ENCODE data around the gene EXOSC1. TPM values are rescaled to one million over a fixed set of nuclear protein-coding genes. Genes with fewer than 3 reads are reported as not detected.

The EXOSC1 gene
- total and polyA plus RNA-seq, 2 experiments from 2014 or later, result 34.7 to 51.7 TPM

DNA sequence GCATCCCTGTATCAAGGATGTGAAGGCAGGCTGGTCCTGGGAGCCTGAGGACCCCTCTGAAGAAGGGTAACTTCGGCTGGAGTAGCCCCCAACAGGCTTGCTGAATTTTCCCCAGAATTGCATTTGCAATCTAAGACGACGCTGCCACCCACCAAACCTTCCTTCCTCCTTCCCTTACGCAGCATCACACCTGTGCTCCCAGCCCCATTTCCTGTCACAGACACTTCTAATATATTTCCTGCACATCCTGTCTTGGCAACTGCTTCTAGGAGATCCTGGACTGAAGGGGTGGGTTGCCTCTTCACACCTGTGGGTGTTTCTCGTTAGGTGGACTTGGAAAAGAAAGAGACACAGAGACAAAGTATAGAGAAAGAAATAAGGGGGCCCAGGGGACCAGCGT is 29.2 kb downstream of the EXOSC1 start:
- no peak for DNase-seq (ENCODE audit: low spot score)
- no peaks in the 10 kb centered on the region for H3K9me3 ChIP-seq (ENCODE audit: low read depth)
- no peaks in the 10 kb centered on the region for H3K4me1 ChIP-seq (ENCODE audit: insufficient read depth)
- no peaks in the 10 kb centered on the region for H3K9me2 ChIP-seq (replicated peaks; ENCODE audit: insufficient read depth)
- no peaks in the 10 kb centered on the region for H3K27me3 ChIP-seq
- 87% methylated on average over 6 of the region's 6 CpGs for WGBS (ENCODE audit: low lambda C conversion rate, missing lambda C conversion rate)
- no peaks in the 10 kb centered on the region for H3K36me3 ChIP-seq (replicated peaks; ENCODE audit: insufficient read depth, low read depth)
- no peak overlapping the region for H2AFZ ChIP-seq
- H3K4me3 ChIP-seq, result no peak overlapping the region
- no peak overlapping the region for H3K4me2 ChIP-seq
- H3K27ac ChIP-seq, result no peak overlapping the region
- no peaks in the 10 kb centered on the region for H3K79me2 ChIP-seq
- no peaks in the 10 kb centered on the region for H4K20me1 ChIP-seq (ENCODE audit: insufficient read depth, poor library complexity, severe bottlenecking)
- TF ChIP-seq, protein P1, sequence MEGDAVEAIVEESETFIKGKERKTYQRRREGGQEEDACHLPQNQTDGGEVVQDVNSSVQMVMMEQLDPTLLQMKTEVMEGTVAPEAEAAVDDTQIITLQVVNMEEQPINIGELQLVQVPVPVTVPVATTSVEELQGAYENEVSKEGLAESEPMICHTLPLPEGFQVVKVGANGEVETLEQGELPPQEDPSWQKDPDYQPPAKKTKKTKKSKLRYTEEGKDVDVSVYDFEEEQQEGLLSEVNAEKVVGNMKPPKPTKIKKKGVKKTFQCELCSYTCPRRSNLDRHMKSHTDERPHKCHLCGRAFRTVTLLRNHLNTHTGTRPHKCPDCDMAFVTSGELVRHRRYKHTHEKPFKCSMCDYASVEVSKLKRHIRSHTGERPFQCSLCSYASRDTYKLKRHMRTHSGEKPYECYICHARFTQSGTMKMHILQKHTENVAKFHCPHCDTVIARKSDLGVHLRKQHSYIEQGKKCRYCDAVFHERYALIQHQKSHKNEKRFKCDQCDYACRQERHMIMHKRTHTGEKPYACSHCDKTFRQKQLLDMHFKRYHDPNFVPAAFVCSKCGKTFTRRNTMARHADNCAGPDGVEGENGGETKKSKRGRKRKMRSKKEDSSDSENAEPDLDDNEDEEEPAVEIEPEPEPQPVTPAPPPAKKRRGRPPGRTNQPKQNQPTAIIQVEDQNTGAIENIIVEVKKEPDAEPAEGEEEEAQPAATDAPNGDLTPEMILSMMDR (IDR thresholded peaks at IDR 0.05; ENCODE audit: poor library complexity), result no peak
- no peak for TF ChIP-seq EZH2phosphoT487 (IDR thresholded peaks at IDR 0.05; ENCODE audit: low read depth, severe bottlenecking, unreplicated experiment)
- TF ChIP-seq EZH2 (IDR thresholded peaks at IDR 0.05; ENCODE audit: borderline replicate concordance), result no peak

DNA sequence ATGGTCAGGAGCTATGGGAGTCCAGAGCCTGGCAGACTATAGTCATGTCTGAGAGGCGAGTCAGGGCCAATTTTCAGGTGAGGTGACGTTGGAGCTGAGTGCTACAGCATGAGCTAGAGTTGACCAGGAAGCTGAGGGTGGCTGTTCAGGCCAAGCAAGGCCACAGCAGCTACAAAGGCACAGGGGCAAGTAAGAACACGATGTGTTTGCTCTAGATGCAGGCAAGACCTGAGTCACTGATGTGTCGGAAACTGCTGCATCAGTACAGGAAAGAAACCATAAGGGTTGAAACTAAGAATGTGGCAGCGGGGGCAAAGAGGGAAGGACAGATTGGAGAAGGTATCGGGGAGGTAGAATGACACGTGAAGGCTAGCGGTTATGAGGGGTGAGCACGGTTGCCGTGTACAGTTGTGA is 32.9 kb downstream of the EXOSC1 start:
- 90% methylated on average over 10 of the region's 10 CpGs for WGBS (ENCODE audit: low lambda C conversion rate, missing lambda C conversion rate)

DNA sequence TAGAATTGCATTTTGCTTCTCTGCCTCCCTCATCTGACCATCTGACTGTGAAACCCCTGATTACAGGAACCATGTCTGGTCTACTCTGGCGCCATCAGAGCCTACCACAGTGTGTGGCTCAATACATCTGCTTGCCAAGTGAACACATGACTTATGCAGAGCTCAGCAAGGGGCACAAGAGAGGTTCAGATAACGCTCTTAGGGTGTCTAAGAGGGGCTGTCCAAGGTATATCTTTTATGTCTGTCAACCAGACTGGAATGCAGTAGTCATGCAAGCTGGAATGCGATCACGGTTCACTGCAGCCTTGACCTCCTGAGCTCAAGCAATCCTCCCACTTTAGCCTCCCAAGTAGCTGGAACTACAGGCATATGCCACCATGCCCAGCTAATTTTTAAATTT is 34.4 kb downstream of the EXOSC1 start:
- no peaks in the 10 kb centered on the region for H3K9me2 ChIP-seq (replicated peaks; ENCODE audit: insufficient read depth)

More for the DNA sequence above, 32.9 kb downstream of the EXOSC1 start:
- TF ChIP-seq, protein P1 (IDR thresholded peaks at IDR 0.05; ENCODE audit: poor library complexity), result no peak
- TF ChIP-seq EZH2 (IDR thresholded peaks at IDR 0.05; ENCODE audit: borderline replicate concordance) (no peak), EZH2phosphoT487 (IDR thresholded peaks at IDR 0.05; ENCODE audit: low read depth, severe bottlenecking, unreplicated experiment) (no peak)
- Histone ChIP-seq H3K4me3 (no peak overlapping the region), H4K20me1 (ENCODE audit: insufficient read depth, poor library complexity, severe bottlenecking) (no peaks in the 10 kb centered on the region), H3K27me3 (no peaks in the 10 kb centered on the region), H3K4me1 (ENCODE audit: insufficient read depth) (no peaks in the 10 kb centered on the region), H3K36me3 (replicated peaks; ENCODE audit: insufficient read depth, low read depth) (no peaks in the 10 kb centered on the region), H2AFZ (no peak overlapping the region), H3K9me2 (replicated peaks; ENCODE audit: insufficient read depth) (no peaks in the 10 kb centered on the region), H3K79me2 (no peaks in the 10 kb centered on the region), H3K4me2 (no peak overlapping the region), H3K9me3 (ENCODE audit: low read depth) (no peaks in the 10 kb centered on the region), H3K27ac (no peak overlapping the region)
- no peak for DNase-seq (ENCODE audit: low spot score)

More for the DNA sequence above, 34.4 kb downstream of the EXOSC1 start:
- Histone ChIP-seq H3K27ac (no peak overlapping the region), H3K4me1 (ENCODE audit: insufficient read depth) (no peaks in the 10 kb centered on the region), H4K20me1 (ENCODE audit: insufficient read depth, poor library complexity, severe bottlenecking) (no peaks in the 10 kb centered on the region), H2AFZ (no peak overlapping the region), H3K4me2 (no peak overlapping the region), H3K9me3 (ENCODE audit: low read depth) (no peaks in the 10 kb centered on the region), H3K79me2 (no peaks in the 10 kb centered on the region), H3K27me3 (no peaks in the 10 kb centered on the region), H3K4me3 (no peak overlapping the region), H3K36me3 (replicated peaks; ENCODE audit: insufficient read depth, low read depth) (no peaks in the 10 kb centered on the region)
- TF ChIP-seq EZH2phosphoT487 (IDR thresholded peaks at IDR 0.05; ENCODE audit: low read depth, severe bottlenecking, unreplicated experiment) (no peak), EZH2 (IDR thresholded peaks at IDR 0.05; ENCODE audit: borderline replicate concordance) (no peak)
- TF ChIP-seq, protein P1 (IDR thresholded peaks at IDR 0.05; ENCODE audit: poor library complexity), result no peak
- DNase-seq (ENCODE audit: low spot score), result no peak
- WGBS (ENCODE audit: low lambda C conversion rate, missing lambda C conversion rate), result 80% methylated on average over 4 of the region's 4 CpGs
